Heart right ventricle (tissue), 16 donors: Measurements from ENCODE around the gene ROS1. TPM values are rescaled to one million over a fixed set of nuclear protein-coding genes. Genes with fewer than 3 reads are reported as not detected.
A peak's percentile ranks its signal among the peaks of the same experiment; 100 is the strongest.

Experiments used
- ATAC-seq, 8 donors: fragments of 200-7000 bp; cut with Tn5 transposase; one replicate each; pipeline ENCODE4 v1.9.1; 2020; ENCODE audit warnings: mild to moderate bottlenecking in 8 of 8, moderate library complexity in 8 of 8, moderate number of reproducible peaks in 1 of 8
- DNase-seq, 2 donors: peaks; one replicate each; pipeline ENCODE4 v3.0.0-alpha.2; 2020
- H3K27ac ChIP-seq, 10 donors: fragments of 200-600 bp; sonication (generic) in 2 of 10; one replicate each; pipeline versions ENCODE4 v1.5.0 to v1.8.0; 2020 to 2022; ENCODE audit warnings: mild to moderate bottlenecking in 3 of 10
- H3K27me3 ChIP-seq, 7 donors: fragments of 200-600 bp; one replicate each; pipeline ENCODE4 v1.8.0; 2021 to 2022; ENCODE audit warnings: mild to moderate bottlenecking in 2 of 7
- H3K36me3 ChIP-seq, 9 donors: fragments of 200-600 bp; sonication (generic) in 1 of 9; one replicate each; pipeline versions ENCODE4 v1.5.0 to v1.8.0; 2020 to 2022; ENCODE audit warnings: mild to moderate bottlenecking in 2 of 9
- H3K4me1 ChIP-seq, 9 donors: fragments of 200-600 bp; sonication (generic) in 1 of 9; one replicate each; pipeline versions ENCODE4 v1.5.0 to v1.8.0; 2020 to 2022; ENCODE audit warnings: mild to moderate bottlenecking in 4 of 9
- H3K4me3 ChIP-seq, 10 donors: fragments of 200-600 bp; sonication (generic) in 2 of 10; one replicate each; pipeline versions ENCODE4 v1.5.0 to v1.8.0; 2020 to 2022; ENCODE audit warnings: mild to moderate bottlenecking in 7 of 10, moderate library complexity in 2 of 10
- H3K9me3 ChIP-seq, 11 donors: fragments of 200-600 bp in 10 of 11; sonication (generic) in 2 of 11; one replicate each; pipeline versions ENCODE4 v1.5.0 to v1.8.0; 2013 to 2022; ENCODE audit warnings: mild to moderate bottlenecking in 2 of 11, control low read depth in 1 of 11, moderate library complexity in 1 of 11
- CTCF ChIP-seq, 9 donors: fragments of 200-600 bp; sonication (generic) in 2 of 9; IDR thresholded peaks; one replicate each; pipeline versions ENCODE4 v1.5.0 to v1.8.0; 2021 to 2022; ENCODE audit warnings: antibody characterized with exemption in 9 of 9, mild to moderate bottlenecking in 5 of 9, moderate library complexity in 1 of 9
- WGBS, 2 donors: extraction: QIAGEN DNeasy Blood & Tissue Kit; methylation state at CpG; one replicate each; pipeline ENCODE4 v1.1.7; 2013; ENCODE audit warnings: inconsistent platforms in 1 of 2; 5-methylcytosine and 5-hydroxymethylcytosine counted together
- intact Hi-C, 10 donors: fragments of 100-400 bp; cut with DNase I; formaldehyde crosslinking; loops; one replicate each; pipeline versions ENCODE4 v1.11.1 to v1.14.2; 2022
- polyA plus RNA-seq, 2 donors: library from polyadenylated mRNA; stranded (reverse); fragments of 200-250 nt; gene quantifications; one replicate each; pipeline ENCODE4 v1.2.3, GENCODE V29; 2013
- total RNA-seq, 10 donors: library from RNA; stranded (reverse); fragmentation: NEBNext Ultra II Directional in 3 of 10; extraction: Animal tissue kit (Norgen Biotek cat#: 25700) in 3 of 10; gene quantifications; one replicate each; pipeline versions ENCODE4 v1.2.1 to v1.2.4, GENCODE V29; 2021 to 2023
- donor health status: Arrhythmogenic right ventricular cardiomyopathy.
- donor health status: ischemic (EF 13 %, LVEDD 7.1; RV severe dilation, severe dysfunction).
- donor health status: healthy with polysubstance abuse.
- donor health status: DM: no; HTN: yes; CAD: no.
- donor health status: DM: no; HTN: no; CAD: no.
- donor health status: ischemic (EF 25% LVEDD 6.9; RV normal size, moderate dysfunction).
- donor health status: ischemic (EF 25% LVEDD 5.7; RV mildly dilated, moderate dysfunction).
- donor health status: healthy.
- donor health status: DM: yes; HTN: yes; CAD: no.
- donor health status: Ischemic cardiomyopathy.
- donor health status: ischemic (EF 35%, LVEDD 5.7; RV mildly dilated, moderate dysfunction).
- donor health status: nonischemic (EF 11% LVEDD 7.7; RV severe dilation, severe dysfunction).
- donor health status: DM: yes; HTN: yes; CAD: no.
- donor health status: PGD.
- donor health status: ischemic (EF 29% LVEDD 5.4; RV normal size, mild dysfunction).
- donor health status: nonischemic (EF 23%, LVEDD 6.1; RV moderate dilation, normal function).

The ROS1 gene
- total and polyA plus RNA-seq, 12 donors: 0.02 to 0.13 (median 0.08) TPM; not detected in 4

GRCh38 chr6:117328005-117328389, 97.7 kb downstream of the ROS1 start:
- H3K4me1 ChIP-seq: no peaks in the 10 kb centered on the region
- intact Hi-C loops: no loop called here
- H3K27me3 ChIP-seq: peaks cover 0 to 6% (median 0%) of the 10 kb centered on the region in 7 donors
- no peak overlapping the region for H3K27ac ChIP-seq
- no peak for DNase-seq
- no peaks in the 10 kb centered on the region for H3K36me3 ChIP-seq
- ATAC-seq: no peak
- H3K4me3 ChIP-seq: no peak overlapping the region
- no peak for TF ChIP-seq CTCF (IDR thresholded peaks at IDR 0.05)
- peaks cover 0 to 10% (median 0%) of the 10 kb centered on the region in 11 donors for H3K9me3 ChIP-seq

GRCh38 chr6:117327149-117328004, 98.4 kb downstream of the ROS1 start:
- TF ChIP-seq CTCF (IDR thresholded peaks at IDR 0.05): no peak
- no peaks in the 10 kb centered on the region for H3K4me1 ChIP-seq
- peaks cover 0 to 6% (median 0%) of the 10 kb centered on the region in 7 donors for H3K27me3 ChIP-seq
- H3K9me3 ChIP-seq: peaks cover 0 to 3% (median 0%) of the 10 kb centered on the region in 11 donors
- intact Hi-C loops: no loop called here
- no peak for DNase-seq
- H3K4me3 ChIP-seq: no peak overlapping the region
- no peak overlapping the region for H3K27ac ChIP-seq
- WGBS, 2 donors: 72 to 78% methylated on average over 8 of the region's 8 CpGs
- no peaks in the 10 kb centered on the region for H3K36me3 ChIP-seq
- no peak for ATAC-seq

GRCh38 chr6:117326396-117326795, 99.3 kb downstream of the ROS1 start:
- Histone ChIP-seq H3K36me3 (no peaks in the 10 kb centered on the region), H3K27ac (no peak overlapping the region)

GRCh38 chr6:117317261-117317660, 108.5 kb downstream of the ROS1 start:
- no peak for ATAC-seq
- no peak overlapping the region for H3K27ac ChIP-seq
- H3K9me3 ChIP-seq: no peaks in the 10 kb centered on the region
- DNase-seq: no peak
- H3K27me3 ChIP-seq: no peaks in the 10 kb centered on the region
- H3K36me3 ChIP-seq: no peaks in the 10 kb centered on the region
- TF ChIP-seq CTCF (IDR thresholded peaks at IDR 0.05): peak; percentile 15 to 57 (median 36)
- no peaks in the 10 kb centered on the region for H3K4me1 ChIP-seq
- 30 to 40% methylated on average over 4 of the region's 4 CpGs for WGBS, 2 donors
- H3K4me3 ChIP-seq: no peak overlapping the region
- intact Hi-C loops: loop anchor here in 9 of 10 donors (2.0 to 10.0 kb wide), 5 partner anchors 35 to 532 kb away; no protein-coding TSS in a partner anchor

More at GRCh38 chr6:117326396-117326795, 99.3 kb downstream of the ROS1 start:
- ATAC-seq (no peak), DNase-seq (no peak)
- Histone ChIP-seq H3K9me3 (no peaks in the 10 kb centered on the region), H3K27me3 (peaks cover 0 to 6% (median 0%) of the 10 kb centered on the region in 7 donors), H3K4me3 (no peak overlapping the region), H3K4me1 (no peaks in the 10 kb centered on the region)
- no peak for TF ChIP-seq CTCF (IDR thresholded peaks at IDR 0.05)
- intact Hi-C loops: no loop called here
- WGBS, 2 donors: 48 to 58% methylated on average over 1 of the region's 1 CpG
